ENCODE data around the gene UQCC2. TPM values are rescaled to one million over a fixed set of nuclear protein-coding genes. Genes with fewer than 3 reads are reported as not detected.
A peak's percentile ranks its signal among the peaks of the same experiment; 100 is the strongest.

The UQCC2 gene
- total RNA-seq, 4 donors from 2014 or later: 14.5 to 29.7 (median 23.4) TPM

DNA sequence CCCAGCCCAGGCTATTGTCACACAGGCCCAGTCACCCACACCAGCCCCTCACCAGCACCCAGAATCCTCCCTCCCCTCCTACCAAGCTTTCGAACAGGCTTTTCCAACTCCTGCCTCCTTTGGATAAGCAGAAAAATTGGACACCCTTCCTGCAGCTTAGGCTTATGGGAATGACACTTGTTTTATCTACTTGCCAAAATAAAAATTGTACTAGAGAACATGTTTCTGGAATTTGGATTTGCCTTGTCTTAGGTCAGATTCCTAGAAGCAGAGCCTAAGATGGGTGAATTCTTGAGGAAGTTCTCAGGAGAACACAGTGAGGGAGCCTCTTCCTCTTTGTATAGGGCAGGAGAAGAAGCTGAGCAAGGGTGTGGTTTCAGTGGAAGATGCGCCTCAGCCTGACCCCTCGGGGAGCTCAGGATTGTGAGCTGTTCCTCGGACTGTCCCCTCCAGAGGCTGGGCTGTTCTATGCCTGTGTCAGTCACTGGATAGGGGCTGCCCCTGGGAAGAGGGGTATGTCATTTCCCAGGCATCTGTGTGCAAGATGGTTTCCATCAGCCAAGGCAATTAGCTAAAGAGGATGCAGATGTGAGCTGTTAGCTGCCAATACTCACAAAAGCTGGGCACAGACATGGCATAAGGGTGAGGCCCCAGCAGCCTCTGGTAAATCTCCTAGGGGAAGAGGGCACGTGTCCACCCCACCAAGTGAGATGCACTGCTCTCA, 56.5 kb downstream of the UQCC2 start:
- TF ChIP-seq, protein P1, sequence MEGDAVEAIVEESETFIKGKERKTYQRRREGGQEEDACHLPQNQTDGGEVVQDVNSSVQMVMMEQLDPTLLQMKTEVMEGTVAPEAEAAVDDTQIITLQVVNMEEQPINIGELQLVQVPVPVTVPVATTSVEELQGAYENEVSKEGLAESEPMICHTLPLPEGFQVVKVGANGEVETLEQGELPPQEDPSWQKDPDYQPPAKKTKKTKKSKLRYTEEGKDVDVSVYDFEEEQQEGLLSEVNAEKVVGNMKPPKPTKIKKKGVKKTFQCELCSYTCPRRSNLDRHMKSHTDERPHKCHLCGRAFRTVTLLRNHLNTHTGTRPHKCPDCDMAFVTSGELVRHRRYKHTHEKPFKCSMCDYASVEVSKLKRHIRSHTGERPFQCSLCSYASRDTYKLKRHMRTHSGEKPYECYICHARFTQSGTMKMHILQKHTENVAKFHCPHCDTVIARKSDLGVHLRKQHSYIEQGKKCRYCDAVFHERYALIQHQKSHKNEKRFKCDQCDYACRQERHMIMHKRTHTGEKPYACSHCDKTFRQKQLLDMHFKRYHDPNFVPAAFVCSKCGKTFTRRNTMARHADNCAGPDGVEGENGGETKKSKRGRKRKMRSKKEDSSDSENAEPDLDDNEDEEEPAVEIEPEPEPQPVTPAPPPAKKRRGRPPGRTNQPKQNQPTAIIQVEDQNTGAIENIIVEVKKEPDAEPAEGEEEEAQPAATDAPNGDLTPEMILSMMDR (IDR thresholded peaks at IDR 0.05): no peak
- H3K36me3 ChIP-seq: peaks cover 0 to 50% (median 9%) of the 10 kb centered on the region in 3 donors
- H3K9me3 ChIP-seq: no peaks in the 10 kb centered on the region
- DNase-seq (ENCODE audit: low spot score in 2 of 2): no peak
- no peak overlapping the region for H3K4me3 ChIP-seq
- H3K27me3 ChIP-seq: no peaks in the 10 kb centered on the region
- H3K27ac ChIP-seq: no peak overlapping the region
- 51 to 59% methylated on average over 5 of the region's 5 CpGs for WGBS, 2 donors
- peaks cover 0 to 40% (median 0%) of the 10 kb centered on the region in 4 donors for H3K4me1 ChIP-seq

DNA sequence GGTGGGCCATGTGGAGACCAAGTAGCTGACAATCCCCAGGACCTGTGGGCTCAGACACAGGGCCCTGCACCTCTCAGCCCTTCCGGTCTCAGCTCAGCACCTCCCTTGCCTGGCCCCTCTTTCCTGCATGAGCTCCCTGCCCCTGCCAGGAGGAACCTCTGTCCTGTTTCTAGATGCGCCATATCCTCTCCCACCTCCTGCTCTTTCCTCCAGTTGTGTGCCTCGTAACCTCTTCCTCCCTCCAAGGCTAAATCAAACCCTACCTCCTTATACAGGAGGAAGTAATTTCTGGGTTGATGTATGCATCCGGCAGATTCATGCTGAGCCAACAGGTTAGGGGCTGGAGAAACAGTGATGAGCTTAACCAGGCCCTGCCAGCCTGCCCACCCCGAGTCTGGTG, 59.5 kb downstream of the UQCC2 start:
- Histone ChIP-seq H3K36me3 (peaks cover 0 to 45% (median 4%) of the 10 kb centered on the region in 3 donors), H3K27me3 (no peaks in the 10 kb centered on the region), H3K4me1 (peaks cover 0 to 50% (median 0%) of the 10 kb centered on the region in 4 donors), H3K9me3 (no peaks in the 10 kb centered on the region), H3K27ac (peak overlapping the region in 2 of 4 donors; percentile 45 to 52), H3K4me3 (no peak overlapping the region)
- no peak for TF ChIP-seq EP300 (IDR thresholded peaks at IDR 0.05)
- TF ChIP-seq, protein P1 (IDR thresholded peaks at IDR 0.05): no peak
- TF ChIP-seq POLR2A (IDR thresholded peaks at IDR 0.05): no peak
- no peak for DNase-seq (ENCODE audit: low spot score in 2 of 2)
- 82 to 84% methylated on average over 5 of the region's 5 CpGs for WGBS, 2 donors

- Histone ChIP-seq H3K4me3 (no peak overlapping the region), H3K9me3 (no peaks in the 10 kb centered on the region), H3K36me3 (peaks cover 0 to 48% (median 4%) of the 10 kb centered on the region in 3 donors), H3K27ac (peak overlapping the region in 2 of 4 donors; percentile 45 to 52), H3K4me1 (peaks cover 0 to 50% (median 0%) of the 10 kb centered on the region in 4 donors), H3K27me3 (no peaks in the 10 kb centered on the region)
- no peak for DNase-seq (ENCODE audit: low spot score in 2 of 2)
- TF ChIP-seq POLR2A (IDR thresholded peaks at IDR 0.05): no peak
- TF ChIP-seq EP300 (IDR thresholded peaks at IDR 0.05): no peak
- TF ChIP-seq, protein P1 (IDR thresholded peaks at IDR 0.05): no peak
- 42% methylated on average over 4 of the region's 4 CpGs for WGBS, 2 donors
Observed at GRCh38 chr6:33651403-33651802, 60.1 kb downstream of the UQCC2 start.

Small RNA genes within 50 kb of the gene (small RNA-seq; reads per million reads assigned to genes)
- not detected for gene MIR3934

Other genes with a start within 250 kb of the UQCC2 start
- gene BAK1, start 131.4 kb downstream of the UQCC2 start, total RNA-seq: 10 to 100 TPM in 2 of 4 donors, 1 to 10 TPM in 2; 7.9 to 15.3 (median 10.1) TPM
- 100 to 1,000 TPM in 2 of 4 donors, 10 to 100 TPM in 2; 76.8 to 101 (median 93.9) TPM for gene ITPR3, start 90.4 kb downstream of the UQCC2 start, total RNA-seq
- 1 to 10 TPM in 3 of 4 donors, under 1 TPM in 1; 0.39 to 3.0 (median 1.7) TPM for gene IP6K3, start 35.2 kb upstream of the UQCC2 start, total RNA-seq
- 10 to 100 TPM; 55.7 to 97.8 (median 70.1) TPM for gene LEMD2, start 77.4 kb upstream of the UQCC2 start, total RNA-seq
- not detected for gene MLN, start 92.3 kb upstream of the UQCC2 start, total RNA-seq